ENCODE data around the gene PROSER3.
A peak's percentile ranks its signal among the peaks of the same experiment; 100 is the strongest.

PROSER3 gene

GRCh38 chr19:35734889-35735288 lies 23.1 kb upstream of the PROSER3 start:
- Histone ChIP-seq H3K79me2 (ENCODE audit: control insufficient read depth, low read length) (no peaks in the 10 kb centered on the region), H3K27ac (ENCODE audit: low read depth, low read length) (no peak overlapping the region), H3K27me3 (ENCODE audit: control insufficient read depth, low read length) (no peaks in the 10 kb centered on the region), H3K36me3 (ENCODE audit: control insufficient read depth, low read length) (peaks cover 85% of the 10 kb centered on the region), H3K4me1 (ENCODE audit: control insufficient read depth, low read length) (peaks cover 20% of the 10 kb centered on the region), H3K9me2 (replicated peaks; ENCODE audit: control insufficient read depth, low read length) (no peaks in the 10 kb centered on the region), H3F3A (ENCODE audit: control insufficient read depth, insufficient read depth) (peaks cover 16% of the 10 kb centered on the region), H3K4me2 (ENCODE audit: low read length) (no peak overlapping the region), H3K4me3 (ENCODE audit: low read length) (no peak overlapping the region), H3K9me3 (ENCODE audit: control insufficient read depth, insufficient read depth, low read length) (no peaks in the 10 kb centered on the region), H4K20me1 (ENCODE audit: control insufficient read depth, insufficient read depth, low read depth, low read length) (no peaks in the 10 kb centered on the region)
- TF ChIP-seq EZH2phosphoT487 (IDR thresholded peaks at IDR 0.05; ENCODE audit: borderline replicate concordance, low read length), result no peak
- TF ChIP-seq CTCF (IDR thresholded peaks at IDR 0.05; ENCODE audit: low read depth, low read length, poor library complexity, severe bottlenecking), result no peak

GRCh38 chr19:35736913-35737886 lies 20.8 kb upstream of the PROSER3 start:
- Histone ChIP-seq H3F3A (ENCODE audit: control insufficient read depth, insufficient read depth) (peaks cover 16% of the 10 kb centered on the region), H3K79me2 (ENCODE audit: control insufficient read depth, low read length) (no peaks in the 10 kb centered on the region), H3K4me3 (ENCODE audit: low read length) (no peak overlapping the region), H3K9me3 (ENCODE audit: control insufficient read depth, insufficient read depth, low read length) (no peaks in the 10 kb centered on the region), H4K20me1 (ENCODE audit: control insufficient read depth, insufficient read depth, low read depth, low read length) (no peaks in the 10 kb centered on the region), H3K4me2 (ENCODE audit: low read length) (no peak overlapping the region), H3K4me1 (ENCODE audit: control insufficient read depth, low read length) (peaks cover 34% of the 10 kb centered on the region), H3K27me3 (ENCODE audit: control insufficient read depth, low read length) (no peaks in the 10 kb centered on the region), H3K9me2 (replicated peaks; ENCODE audit: control insufficient read depth, low read length) (no peaks in the 10 kb centered on the region), H3K27ac (ENCODE audit: low read depth, low read length) (no peak overlapping the region), H3K36me3 (ENCODE audit: control insufficient read depth, low read length) (peaks cover 63% of the 10 kb centered on the region)
- no peak for TF ChIP-seq EZH2phosphoT487 (IDR thresholded peaks at IDR 0.05; ENCODE audit: borderline replicate concordance, low read length)
- TF ChIP-seq CTCF (IDR thresholded peaks at IDR 0.05; ENCODE audit: low read depth, low read length, poor library complexity, severe bottlenecking), result peak; percentile 33

- Histone ChIP-seq H3K27ac (ENCODE audit: low read depth, low read length) (no peak overlapping the region), H3K9me3 (ENCODE audit: control insufficient read depth, insufficient read depth, low read length) (no peaks in the 10 kb centered on the region), H3K9me2 (replicated peaks; ENCODE audit: control insufficient read depth, low read length) (no peaks in the 10 kb centered on the region), H4K20me1 (ENCODE audit: control insufficient read depth, insufficient read depth, low read depth, low read length) (no peaks in the 10 kb centered on the region), H3K36me3 (ENCODE audit: control insufficient read depth, low read length) (peaks cover 53% of the 10 kb centered on the region), H3K4me2 (ENCODE audit: low read length) (no peak overlapping the region), H3K4me1 (ENCODE audit: control insufficient read depth, low read length) (peaks cover 40% of the 10 kb centered on the region), H3K4me3 (ENCODE audit: low read length) (no peak overlapping the region), H3K27me3 (ENCODE audit: control insufficient read depth, low read length) (no peaks in the 10 kb centered on the region), H3K79me2 (ENCODE audit: control insufficient read depth, low read length) (no peaks in the 10 kb centered on the region), H3F3A (ENCODE audit: control insufficient read depth, insufficient read depth) (peaks cover 16% of the 10 kb centered on the region)
- TF ChIP-seq EZH2phosphoT487 (IDR thresholded peaks at IDR 0.05; ENCODE audit: borderline replicate concordance, low read length) (no peak), CTCF (IDR thresholded peaks at IDR 0.05; ENCODE audit: low read depth, low read length, poor library complexity, severe bottlenecking) (no peak)
Observed at GRCh38 chr19:35738021-35738886, 19.7 kb upstream of the PROSER3 start.
